ENCODE results near the gene POLR3GL.

GRCh38 chr1:145947551-145947950 is 16.9 kb upstream of the POLR3GL start:
- no peak for TF ChIP-seq CTCF (conservative IDR thresholded peaks at IDR 0.05; ENCODE audit: low read length)
- no peak for TF ChIP-seq EZH2phosphoT487 (IDR thresholded peaks at IDR 0.05; ENCODE audit: borderline replicate concordance, low read depth, low read length)
